Endothelial cell of umbilical vein (primary cell): ENCODE data around the gene GSTM4. TPM values are rescaled to one million over a fixed set of nuclear protein-coding genes. Genes with fewer than 3 reads are reported as not detected.

Source experiments
- BruUV-seq: library from RNA; stranded (reverse); fragments of 400-500 nt; replicated peaks from 2 replicates; lab custom pipeline; 2021; lab: Mats Ljungman, UMichigan
- CTCF ChIA-PET: fragments of 300-600, 350-600 bp; sonication (Branson Sonifier 250); formaldehyde crosslinking; loops from one replicate; lab custom pipeline; 2021; ENCODE audit warnings: antibody characterized with exemption, inconsistent platforms; lab: Charles Lee
- POLR2A ChIA-PET: fragments of 300-600, 350-600 bp; sonication (Branson Sonifier 250); formaldehyde crosslinking; loops from one replicate; lab custom pipeline; 2021; ENCODE audit warnings: antibody characterized with exemption, inconsistent platforms; lab: Charles Lee
- DNase-seq: peaks from one replicate; pipeline ENCODE4 v3.0.0-alpha.2; 2011; ENCODE audit warnings: low read depth, low spot score
- FAIRE-seq: peaks from 2 replicates; lab custom pipeline; 2011; peaks lifted over from hg19 to GRCh38; lab: Jason Lieb, UNC
- H2AFZ ChIP-seq: 2 replicates; pipeline ENCODE4 v1.6.0; 2012; ENCODE audit warnings: low read depth, low read length, control low read depth, inconsistent platforms
- H3K27ac ChIP-seq: 2 replicates; pipeline ENCODE4 v1.5.1; 2011; ENCODE audit warnings: low read depth, mild to moderate bottlenecking, control low read depth, low read length, moderate library complexity; ENCODE audit not compliant: insufficient read depth
- H3K27me3 ChIP-seq, 2 experiments: 2 replicates each; pipeline versions ENCODE4 v1.6.0 to v1.6.1; 2011; ENCODE audit warnings: low read length in 2 of 2, mixed read lengths in 1 of 2; ENCODE audit not compliant: control insufficient read depth in 2 of 2, insufficient read depth in 2 of 2
- H3K36me3 ChIP-seq, 2 experiments: 2 replicates in 1 of 2; 3 replicates in 1 of 2; pipeline ENCODE4 v1.5.1; 2011; ENCODE audit warnings: low read length in 2 of 2, mild to moderate bottlenecking in 1 of 2, moderate library complexity in 1 of 2; ENCODE audit not compliant: control insufficient read depth in 2 of 2, insufficient read depth in 2 of 2; ENCODE audit errors: extremely low read depth in 1 of 2
- H3K4me1 ChIP-seq: 3 replicates; pipeline ENCODE4 v1.5.1; 2011; ENCODE audit warnings: mild to moderate bottlenecking, low read length; ENCODE audit not compliant: control insufficient read depth, insufficient read depth; ENCODE audit errors: extremely low read depth
- H3K4me2 ChIP-seq: 2 replicates; pipeline ENCODE4 v1.6.1; 2011; ENCODE audit warnings: low read length, control low read depth, mixed read lengths; ENCODE audit not compliant: insufficient read depth
- H3K4me3 ChIP-seq, 3 experiments: fragments of 200-600 bp in 1 of 3; sonication (generic), shearing (Covaris generic) in 1 of 3; replicated peaks in 1 of 3; 2 replicates each; pipeline ENCODE4 v1.5.1; 2011 to 2016; ENCODE audit warnings: control low read depth in 3 of 3, low read length in 3 of 3, mild to moderate bottlenecking in 2 of 3, inconsistent platforms in 1 of 3, low read depth in 1 of 3, moderate library complexity in 1 of 3; ENCODE audit not compliant: insufficient read depth in 1 of 3
- H3K79me2 ChIP-seq: 2 replicates; pipeline ENCODE4 v1.6.0; 2012; ENCODE audit warnings: low read length, inconsistent platforms; ENCODE audit not compliant: control insufficient read depth, insufficient read depth
- H3K9ac ChIP-seq: replicated peaks from 2 replicates; pipeline ENCODE3; 2011; ENCODE audit warnings: low read length, control low read depth; ENCODE audit not compliant: insufficient read depth; ENCODE audit errors: extremely low read depth
- H3K9me1 ChIP-seq: replicated peaks from 3 replicates; pipeline ENCODE4 v1.6.0; 2011; ENCODE audit warnings: mild to moderate bottlenecking, low read length; ENCODE audit not compliant: control insufficient read depth, insufficient read depth; ENCODE audit errors: extremely low read depth
- H3K9me3 ChIP-seq: replicated peaks from 2 replicates; pipeline ENCODE4 v1.5.1; 2012; ENCODE audit warnings: low read length, inconsistent platforms; ENCODE audit not compliant: control insufficient read depth, insufficient read depth
- H4K20me1 ChIP-seq: replicated peaks from 2 replicates; pipeline ENCODE3; 2011; ENCODE audit warnings: mild to moderate bottlenecking, low read length; ENCODE audit not compliant: control insufficient read depth, insufficient read depth; ENCODE audit errors: extremely low read depth
- CTCF ChIP-seq, 2 donors: IDR thresholded peaks; 1 replicate in 1 of 2; 2 replicates in 1 of 2; pipeline ENCODE4 v1.5.1; 2011; ENCODE audit warnings: low read length in 2 of 2, mild to moderate bottlenecking in 2 of 2, moderate library complexity in 2 of 2, control low read depth in 1 of 2, inconsistent platforms in 1 of 2, low read depth in 1 of 2; ENCODE audit not compliant: insufficient read depth in 1 of 2; ENCODE audit errors: extremely low read depth in 1 of 2
- EZH2 ChIP-seq: IDR thresholded peaks from 2 replicates; pipeline ENCODE4 v1.6.1; 2012; ENCODE audit warnings: borderline replicate concordance, low read depth, mild to moderate bottlenecking, moderate library complexity, low read length, inconsistent platforms; ENCODE audit not compliant: severe bottlenecking
- FOS ChIP-seq: IDR thresholded peaks from 2 replicates; pipeline ENCODE4 v1.6.1; 2011; ENCODE audit warnings: mild to moderate bottlenecking, low read length, moderate library complexity, borderline replicate concordance; ENCODE audit not compliant: insufficient read depth
- GATA2 ChIP-seq: IDR thresholded peaks from 2 replicates; pipeline ENCODE4 v1.7.0; 2011; ENCODE audit warnings: low read depth, mild to moderate bottlenecking, moderate library complexity, mixed read lengths, low read length; ENCODE audit not compliant: insufficient read length, insufficient read depth
- JUN ChIP-seq: IDR thresholded peaks from 2 replicates; pipeline ENCODE4 v1.6.1; 2011; ENCODE audit warnings: borderline replicate concordance, low read depth; ENCODE audit not compliant: insufficient read length, insufficient read depth
- MAX ChIP-seq: IDR thresholded peaks from 2 replicates; pipeline ENCODE4 v1.6.1; 2011; ENCODE audit not compliant: insufficient read depth, insufficient read length
- MYC ChIP-seq: IDR thresholded peaks from one replicate; pipeline ENCODE4 v1.6.1; 2011; ENCODE audit warnings: mild to moderate bottlenecking, low read depth, low read length
- POLR2A ChIP-seq: IDR thresholded peaks from 2 replicates; pipeline ENCODE4 v1.6.1; 2012; ENCODE audit warnings: low read depth, mild to moderate bottlenecking, control low read depth, low read length
- POLR2AphosphoS5 ChIP-seq: IDR thresholded peaks from 2 replicates; pipeline ENCODE4 v1.6.1; 2012; ENCODE audit warnings: low read depth, mild to moderate bottlenecking, control low read depth, low read length, moderate library complexity; ENCODE audit not compliant: insufficient read depth
- dilution Hi-C: fragments of 300-500 bp; cut with MboI; formaldehyde crosslinking; loops from one replicate; pipeline ENCODE4 v1.15.0; 2019; ENCODE audit warnings: low sequenced_read_pairs; ENCODE audit not compliant: extremely low pct_ligation_motif_present
- intact Hi-C: fragments of 100-400 bp; cut with micrococcal nuclease; formaldehyde crosslinking; loops from one replicate; pipeline ENCODE4 v1.10.0; 2022
- polyA plus RNA-seq, 4 experiments: library from polyadenylated mRNA; depleted of rRNA in 3 of 4; stranded (reverse) in 3 of 4; unstranded in 1 of 4; fragments of >200 nt; gene quantifications; 2 replicates each; pipeline versions ENCODE4 v1.2.1 to v1.2.3, GENCODE V29; 2011 to 2012; ENCODE audit warnings: missing spikeins in 1 of 4
- total RNA-seq: library from RNA; stranded (reverse); gene quantifications from 2 replicates; pipeline ENCODE4 v1.2.3, GENCODE V29; 2021

Gene GSTM4
- total and polyA plus RNA-seq, 2 donors (not counting 3 experiments of a cell fraction or from before 2014, with no cell fraction given) = 9.5 to 11.6 TPM

DNA sequence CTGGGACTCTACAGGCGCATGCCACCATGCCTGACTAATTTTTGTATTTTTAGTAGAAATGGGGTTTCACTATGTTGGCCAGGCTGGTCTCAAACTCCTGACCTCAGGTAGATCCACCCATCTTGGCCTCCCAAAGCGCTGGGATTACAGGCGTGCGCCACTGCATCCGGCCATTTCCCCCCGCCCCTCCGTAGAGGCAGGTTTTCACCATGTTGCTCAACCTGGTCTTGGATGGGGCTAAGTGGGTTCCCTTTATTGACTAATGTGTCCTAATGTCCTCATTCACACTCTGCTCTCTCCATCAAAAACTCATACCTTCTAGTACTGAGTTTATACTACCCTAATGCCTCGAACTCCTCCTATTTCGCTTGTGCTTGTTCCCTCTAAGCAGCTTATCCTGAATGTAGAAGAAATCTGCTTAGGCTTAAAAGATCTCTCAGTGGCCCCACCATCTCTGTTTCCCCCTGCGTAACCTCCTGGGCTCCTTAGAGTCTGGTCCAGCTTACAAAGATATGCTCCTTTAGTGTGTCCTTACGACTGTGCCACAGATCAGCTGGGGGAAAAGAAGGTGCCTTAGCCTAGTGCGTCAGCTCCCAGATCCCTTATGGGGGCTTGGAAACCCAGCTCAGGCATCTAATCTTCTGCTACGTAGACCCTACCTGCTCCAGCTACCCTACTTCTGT is 44.5 kb upstream of the GSTM4 start:
- Histone ChIP-seq H3K4me1 (peaks cover 31% of the 10 kb centered on the region), H3K4me2 (no peak overlapping the region), H3K4me3 (no peak overlapping the region), H3K9me3 (no peaks in the 10 kb centered on the region), H4K20me1 (no peaks in the 10 kb centered on the region), H3K9me1 (no peaks in the 10 kb centered on the region), H3K36me3 (no peaks in the 10 kb centered on the region), H2AFZ (no peak overlapping the region), H3K9ac (no peak overlapping the region), H3K79me2 (no peaks in the 10 kb centered on the region), H3K27me3 (no peaks in the 10 kb centered on the region), H3K27ac (no peak overlapping the region)
- dilution Hi-C loops = no loop called here
- DNase-seq = no peak
- TF ChIP-seq POLR2A = no peak
- TF ChIP-seq EZH2 = no peak
- no peak for TF ChIP-seq GATA2
- no peak for TF ChIP-seq FOS
- TF ChIP-seq MAX = no peak
- no peak for TF ChIP-seq JUN
- no peak for TF ChIP-seq CTCF (IDR thresholded peaks at IDR 0.05; ENCODE audit: extremely low read depth in 1 of 2, insufficient read depth in 1 of 2, low read depth in 1 of 2, low read length in 2 of 2)
- TF ChIP-seq POLR2AphosphoS5 = no peak
- no peak for TF ChIP-seq MYC
- BruUV-seq = no TSS peak
- intact Hi-C loops = loop anchor here (10.0 kb wide), 1 partner anchor 127 kb away; the partner anchor contains the start of gene ATXN7L2
- ChIA-PET POLR2A (interaction anchor here (0.7 kb wide), 1 partner anchor 21 kb away, joined by 3 read pairs; no protein-coding TSS in a partner anchor), CTCF (interaction anchor here (1.1 to 2.0 kb wide), 6 partner anchors 9 to 65 kb away, joined by 3 to 14 read pairs (median 4); no protein-coding TSS in a partner anchor)
- no peak for FAIRE-seq
